Chondrocyte (in vitro differentiated cells): Measurements from ENCODE around the gene DNAI1. TPM values are rescaled to one million over a fixed set of nuclear protein-coding genes. Genes with fewer than 3 reads are reported as not detected.

Source experiments
- DNase-seq: peaks from one replicate; pipeline ENCODE4 v3.0.0; 2021; ENCODE audit warnings: mixed read lengths, low spot score
- H3K27ac Mint-ChIP-seq: one replicate; pipeline ENCODE4 v1.8.0; 2021; ENCODE audit warnings: mild to moderate bottlenecking, moderate library complexity, mixed read lengths; ENCODE audit not compliant: unreplicated experiment
- H3K27me3 Mint-ChIP-seq: 2 replicates; pipeline ENCODE4 v1.8.0; 2021; ENCODE audit warnings: low read depth, mixed read lengths
- H3K36me3 Mint-ChIP-seq: 2 replicates; pipeline ENCODE4 v1.8.0; 2021; ENCODE audit warnings: low read depth, mixed read lengths
- H3K4me1 Mint-ChIP-seq: 2 replicates; pipeline ENCODE4 v1.8.0; 2021; ENCODE audit warnings: low read depth, mild to moderate bottlenecking, mixed read lengths
- H3K4me3 Mint-ChIP-seq: one replicate; pipeline ENCODE4 v1.8.0; 2021; ENCODE audit warnings: mild to moderate bottlenecking, moderate library complexity, mixed read lengths; ENCODE audit not compliant: unreplicated experiment
- H3K9me3 Mint-ChIP-seq: 2 replicates; pipeline ENCODE4 v1.8.0; 2021; ENCODE audit warnings: low read depth, mixed read lengths
- CTCF ChIP-seq: fragments of 200-600 bp; sonication (generic); IDR thresholded peaks from 2 replicates; pipeline ENCODE4 v1.5.0; 2021; ENCODE audit warnings: antibody characterized with exemption, mild to moderate bottlenecking, moderate library complexity
- total RNA-seq: library from RNA; stranded (reverse); gene quantifications from 3 replicates; pipeline ENCODE4 v1.2.1, GENCODE V29; 2021

The DNAI1 gene
- total RNA-seq, 1 donor from 2014 or later, result 0.25 TPM

- no peak for TF ChIP-seq CTCF
- no peak overlapping the region for H3K27ac Mint-ChIP-seq
- peaks cover 34% of the 10 kb centered on the region for H3K27me3 Mint-ChIP-seq
- peak; percentile 37 for DNase-seq
- peaks cover 2% of the 10 kb centered on the region for H3K36me3 Mint-ChIP-seq
- no peak overlapping the region for H3K4me3 Mint-ChIP-seq
- no peaks in the 10 kb centered on the region for H3K4me1 Mint-ChIP-seq
- no peaks in the 10 kb centered on the region for H3K9me3 Mint-ChIP-seq
Observed at GRCh38 chr9:34496149-34496712, 37.6 kb downstream of the DNAI1 start.

- Mint-ChIP-seq H3K9me3 (no peaks in the 10 kb centered on the region), H3K27me3 (peaks cover 29% of the 10 kb centered on the region), H3K27ac (no peak overlapping the region), H3K36me3 (peaks cover 2% of the 10 kb centered on the region), H3K4me3 (no peak overlapping the region), H3K4me1 (peaks cover 19% of the 10 kb centered on the region)
- TF ChIP-seq CTCF, result no peak
- DNase-seq, result no peak
Observed at GRCh38 chr9:34498553-34498952, 39.9 kb downstream of the DNAI1 start.

- no peak for DNase-seq
- TF ChIP-seq CTCF, result no peak
- Mint-ChIP-seq H3K4me1 (peaks cover 19% of the 10 kb centered on the region), H3K36me3 (peaks cover 2% of the 10 kb centered on the region), H3K9me3 (no peaks in the 10 kb centered on the region), H3K27me3 (peaks cover 29% of the 10 kb centered on the region), H3K4me3 (no peak overlapping the region), H3K27ac (no peak overlapping the region)
Observed at GRCh38 chr9:34499076-34499475, 40.5 kb downstream of the DNAI1 start.

- no peak for DNase-seq
- Mint-ChIP-seq H3K27me3 (peaks cover 39% of the 10 kb centered on the region), H3K4me3 (no peak overlapping the region), H3K27ac (no peak overlapping the region), H3K9me3 (peaks cover 5% of the 10 kb centered on the region), H3K36me3 (peaks cover 4% of the 10 kb centered on the region), H3K4me1 (peaks cover 19% of the 10 kb centered on the region)
- peak; percentile 99 for TF ChIP-seq CTCF
Observed at GRCh38 chr9:34500623-34501267, 42.1 kb downstream of the DNAI1 start.

- DNase-seq, result no peak
- no peak for TF ChIP-seq CTCF
- Mint-ChIP-seq H3K9me3 (peaks cover 5% of the 10 kb centered on the region), H3K27me3 (peaks cover 41% of the 10 kb centered on the region), H3K4me3 (no peak overlapping the region), H3K4me1 (peaks cover 19% of the 10 kb centered on the region), H3K27ac (no peak overlapping the region), H3K36me3 (peaks cover 4% of the 10 kb centered on the region)
Observed at GRCh38 chr9:34501372-34501771, 42.8 kb downstream of the DNAI1 start.
